ENCODE measurements around the gene RASSF3. TPM values are rescaled to one million over a fixed set of nuclear protein-coding genes. Genes with fewer than 3 reads are reported as not detected.
"Not testable (repeated sequence)": the region's sequence is repeated elsewhere in the genome, so short reads cannot be mapped to it uniquely, and the experiment has no call there.

RASSF3 gene
- total RNA-seq, 1 donor from 2014 or later = 31.8 TPM

DNA sequence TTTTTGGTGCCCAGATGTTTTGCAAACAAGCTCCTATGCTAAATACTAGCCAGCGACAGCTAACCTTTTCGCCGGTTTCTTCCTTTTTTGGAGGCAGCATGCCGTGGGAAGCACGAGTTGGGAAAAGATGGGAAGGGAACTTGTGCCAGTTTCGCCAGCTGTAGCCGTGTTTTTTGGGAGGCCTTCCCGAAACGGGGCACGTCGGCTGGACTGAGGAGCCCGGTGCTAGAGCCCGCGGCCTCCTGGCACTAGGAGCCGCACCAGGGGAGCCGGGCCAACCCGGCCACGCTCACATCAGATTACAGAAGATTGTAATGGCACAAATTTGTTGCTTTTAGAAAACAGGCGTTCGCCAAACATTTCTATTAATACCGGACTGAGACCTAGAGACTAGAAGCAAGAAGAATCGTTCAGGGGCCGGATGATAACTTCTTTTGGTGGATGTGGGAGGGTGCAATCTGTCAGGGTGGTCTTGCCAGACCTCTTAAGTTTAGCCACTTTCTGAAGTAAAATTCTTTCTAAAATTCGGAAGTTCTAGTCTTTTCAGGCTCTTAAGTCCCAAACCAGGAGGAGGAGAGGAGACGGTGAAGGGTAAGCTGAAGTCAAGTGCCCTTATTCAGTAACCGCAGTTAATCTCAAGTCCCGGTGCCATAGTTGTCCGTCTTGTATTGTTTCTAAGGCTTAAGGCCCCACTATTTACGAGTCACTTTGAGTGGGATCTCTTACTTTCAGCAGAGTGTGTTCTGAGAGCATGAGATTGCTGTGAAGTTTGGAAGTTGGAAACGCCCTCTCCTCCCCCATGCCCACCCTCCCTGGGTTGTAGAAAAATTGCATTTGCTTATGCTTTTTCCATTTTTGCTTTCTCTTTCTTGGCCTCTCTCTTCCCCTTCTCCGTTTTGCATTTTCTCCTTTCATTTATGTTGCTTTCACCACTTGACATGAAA is 1.3 kb downstream of the RASSF3 start:
- Histone ChIP-seq H3K9ac (ENCODE audit: low read depth in 1 of 3, low read length in 3 of 3) (peak overlapping the region; percentile 77 to 83 (median 82)), H3K4me1 (ENCODE audit: control insufficient read depth in 3 of 3, insufficient read depth in 3 of 3, low read length in 3 of 3) (peaks cover 3 to 20% (median 5%) of the 10 kb centered on the region in 3 donors), H3K27me3 (ENCODE audit: control insufficient read depth in 3 of 3, insufficient read depth in 3 of 3, low read length in 3 of 3) (no peaks in the 10 kb centered on the region)

DNA sequence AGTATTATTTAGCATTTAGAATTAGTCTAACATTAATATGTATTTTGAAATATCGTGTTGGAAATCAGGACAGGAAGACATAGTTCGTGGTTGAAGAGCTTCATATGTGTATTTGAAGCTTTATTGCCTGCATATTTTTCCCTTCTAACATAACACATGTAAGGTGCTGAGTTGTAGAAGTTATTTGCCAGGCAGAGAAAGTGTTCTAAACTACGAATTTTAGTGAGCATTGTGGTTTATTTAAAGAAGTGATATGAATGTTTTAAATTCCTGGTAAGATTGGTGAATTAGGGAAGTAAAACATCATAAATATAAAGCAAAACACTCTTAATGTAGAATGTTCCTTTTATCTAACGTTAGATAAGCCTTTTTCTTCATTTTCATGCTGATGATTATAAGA is 2.5 kb downstream of the RASSF3 start:
- H3K9me3 ChIP-seq (ENCODE audit: control insufficient read depth in 3 of 3, low read length in 3 of 3) = no peaks in the 10 kb centered on the region
- H3K27me3 ChIP-seq (ENCODE audit: control insufficient read depth in 3 of 3, insufficient read depth in 3 of 3, low read length in 3 of 3) = no peaks in the 10 kb centered on the region
- peaks cover 4 to 20% (median 5%) of the 10 kb centered on the region in 3 donors for H3K4me1 ChIP-seq (ENCODE audit: control insufficient read depth in 3 of 3, insufficient read depth in 3 of 3, low read length in 3 of 3)
- H3K27ac ChIP-seq (ENCODE audit: low read depth, low read length) = no peak overlapping the region
- H3K4me3 ChIP-seq (ENCODE audit: low read length in 3 of 3) = no peak overlapping the region
- H3K36me3 ChIP-seq (ENCODE audit: control insufficient read depth in 3 of 3, insufficient read depth in 3 of 3, low read length in 3 of 3) = no peaks in the 10 kb centered on the region
- no peak overlapping the region for H3K9ac ChIP-seq (ENCODE audit: low read depth in 1 of 3, low read length in 3 of 3)

More for the DNA sequence above, 1.3 kb downstream of the RASSF3 start:
- Histone ChIP-seq H3K36me3 (ENCODE audit: control insufficient read depth in 3 of 3, insufficient read depth in 3 of 3, low read length in 3 of 3) (no peaks in the 10 kb centered on the region), H3K4me3 (ENCODE audit: low read length in 3 of 3) (peak overlapping the region; percentile 67 to 89 (median 79)), H3K27ac (ENCODE audit: low read depth, low read length) (peak overlapping the region; percentile 76), H3K9me3 (ENCODE audit: control insufficient read depth in 3 of 3, low read length in 3 of 3) (no peaks in the 10 kb centered on the region)

DNA sequence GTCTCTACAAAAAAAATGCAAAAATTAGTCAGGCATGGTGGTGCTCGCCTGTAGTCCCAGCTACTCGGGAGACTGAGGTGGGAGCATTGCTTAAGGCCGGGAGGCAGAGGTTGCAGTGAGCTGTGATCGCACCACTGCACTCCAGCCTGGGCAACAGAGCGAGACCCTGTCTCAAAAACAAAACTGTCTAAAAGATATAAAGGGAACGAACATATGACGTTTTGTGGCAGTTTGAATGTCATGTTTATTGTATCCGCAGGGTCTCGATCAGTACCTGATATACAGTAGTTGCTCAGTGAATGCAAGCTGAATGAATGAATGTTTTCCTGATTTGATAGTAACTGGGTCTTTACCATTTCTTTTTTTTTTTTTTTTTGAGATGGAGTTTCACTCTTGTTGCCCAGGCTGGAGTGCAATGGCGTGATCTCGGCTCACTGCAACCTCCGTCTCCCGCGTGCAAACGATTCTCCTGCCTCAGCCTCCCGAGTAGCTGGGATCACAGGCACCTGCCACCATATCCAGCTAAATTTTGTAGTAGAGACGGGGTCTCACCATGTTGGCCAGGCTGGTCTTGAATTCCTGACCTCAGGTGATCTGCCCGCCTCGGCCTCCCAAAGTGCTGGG is 3.6 kb downstream of the RASSF3 start:
- not testable (repeated sequence) for H3K27me3 ChIP-seq (ENCODE audit: control insufficient read depth in 3 of 3, insufficient read depth in 3 of 3, low read length in 3 of 3); H3K9ac ChIP-seq (ENCODE audit: low read depth in 1 of 3, low read length in 3 of 3); H3K9me3 ChIP-seq (ENCODE audit: control insufficient read depth in 3 of 3, low read length in 3 of 3); H3K27ac ChIP-seq (ENCODE audit: low read depth, low read length); H3K4me3 ChIP-seq (ENCODE audit: low read length in 3 of 3); H3K36me3 ChIP-seq (ENCODE audit: control insufficient read depth in 3 of 3, insufficient read depth in 3 of 3, low read length in 3 of 3)
- H3K4me1 ChIP-seq (ENCODE audit: control insufficient read depth in 3 of 3, insufficient read depth in 3 of 3, low read length in 3 of 3) = peaks cover 4 to 17% (median 5%) of the 10 kb centered on the region in 3 donors

- Histone ChIP-seq H3K4me1 (ENCODE audit: control insufficient read depth in 3 of 3, insufficient read depth in 3 of 3, low read length in 3 of 3) (peaks cover 8 to 9% (median 9%) of the 10 kb centered on the region in 3 donors), H3K27ac (ENCODE audit: low read depth, low read length) (peak overlapping the region; percentile 15), H3K36me3 (ENCODE audit: control insufficient read depth in 3 of 3, insufficient read depth in 3 of 3, low read length in 3 of 3) (no peaks in the 10 kb centered on the region), H3K4me3 (ENCODE audit: low read length in 3 of 3) (no peak overlapping the region), H3K9ac (ENCODE audit: low read depth in 1 of 3, low read length in 3 of 3) (no peak overlapping the region), H3K27me3 (ENCODE audit: control insufficient read depth in 3 of 3, insufficient read depth in 3 of 3, low read length in 3 of 3) (no peaks in the 10 kb centered on the region), H3K9me3 (ENCODE audit: control insufficient read depth in 3 of 3, low read length in 3 of 3) (no peaks in the 10 kb centered on the region)
Observed at GRCh38 chr12:64616201-64616600, 5.9 kb downstream of the RASSF3 start.

DNA sequence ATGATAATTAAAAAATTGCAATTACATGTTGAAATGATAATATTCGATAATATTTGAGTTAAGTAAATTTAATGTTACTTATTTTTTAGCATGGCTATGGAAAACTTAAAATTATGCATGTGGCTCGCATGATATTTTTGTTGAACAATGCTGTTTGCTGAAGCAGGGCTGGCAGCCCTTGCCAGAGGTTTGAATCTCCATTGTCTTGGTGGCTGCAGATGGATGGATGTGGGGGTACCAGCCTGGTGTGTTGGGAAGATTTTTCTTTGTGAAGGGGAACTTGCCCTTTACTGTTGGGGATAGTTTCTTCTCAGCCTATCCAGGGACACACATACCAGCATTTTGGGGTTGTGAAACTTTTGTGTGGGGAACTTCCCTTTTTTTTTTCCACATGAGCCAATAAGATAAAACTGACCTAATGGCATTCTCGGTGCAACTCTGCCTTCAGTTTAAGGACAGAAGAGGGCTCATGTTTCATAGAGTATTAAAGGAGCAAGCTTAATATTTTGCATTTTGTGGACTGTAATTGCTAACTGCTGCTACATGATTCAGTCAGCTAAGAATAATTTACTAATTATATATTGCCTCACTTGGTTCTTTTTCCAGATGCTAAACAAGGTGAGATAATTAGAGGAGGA is 8.8 kb downstream of the RASSF3 start:
- Histone ChIP-seq H3K9ac (ENCODE audit: low read depth in 1 of 3, low read length in 3 of 3) (no peak overlapping the region), H3K4me1 (ENCODE audit: control insufficient read depth in 3 of 3, insufficient read depth in 3 of 3, low read length in 3 of 3) (peaks cover 0 to 9% (median 8%) of the 10 kb centered on the region in 3 donors), H3K36me3 (ENCODE audit: control insufficient read depth in 3 of 3, insufficient read depth in 3 of 3, low read length in 3 of 3) (no peaks in the 10 kb centered on the region), H3K27me3 (ENCODE audit: control insufficient read depth in 3 of 3, insufficient read depth in 3 of 3, low read length in 3 of 3) (no peaks in the 10 kb centered on the region), H3K9me3 (ENCODE audit: control insufficient read depth in 3 of 3, low read length in 3 of 3) (no peaks in the 10 kb centered on the region), H3K27ac (ENCODE audit: low read depth, low read length) (no peak overlapping the region), H3K4me3 (ENCODE audit: low read length in 3 of 3) (no peak overlapping the region)

DNA sequence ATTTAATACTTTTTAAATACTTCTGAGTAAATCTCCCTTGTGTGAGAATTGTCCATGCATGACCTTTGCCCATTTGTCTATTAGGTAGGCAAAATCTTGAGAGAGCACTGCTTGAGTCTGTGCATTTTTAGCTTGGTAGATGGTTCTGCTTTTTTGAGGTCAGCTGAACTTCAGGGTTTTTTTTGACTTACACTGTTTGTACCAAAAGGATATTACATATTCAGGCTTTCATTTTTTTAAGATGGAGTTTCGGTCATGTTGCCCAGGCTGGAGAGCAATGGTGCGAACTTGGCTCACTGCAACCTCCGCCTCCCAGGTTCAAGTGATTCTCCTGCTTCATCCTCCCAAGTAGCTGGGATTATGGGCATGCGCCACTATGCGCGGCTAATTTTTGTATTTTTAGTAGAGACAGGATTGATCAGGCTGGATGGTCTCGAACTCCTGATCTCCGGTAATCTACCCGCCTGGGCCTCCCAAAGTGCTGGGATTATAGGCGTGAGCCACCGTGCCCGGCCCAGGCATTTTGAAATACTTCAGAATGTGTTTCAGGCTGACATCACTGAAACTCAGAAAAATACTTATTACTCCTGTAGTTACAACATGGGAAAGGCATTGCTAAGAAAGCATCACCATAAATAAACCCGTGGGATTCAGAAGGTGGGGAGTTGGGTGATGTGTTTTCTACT is 11.1 kb downstream of the RASSF3 start:
- peak overlapping the region; percentile 58 for H3K27ac ChIP-seq (ENCODE audit: low read depth, low read length)
- no peaks in the 10 kb centered on the region for H3K27me3 ChIP-seq (ENCODE audit: control insufficient read depth in 3 of 3, insufficient read depth in 3 of 3, low read length in 3 of 3)
- H3K4me3 ChIP-seq (ENCODE audit: low read length in 3 of 3) = no peak overlapping the region
- no peaks in the 10 kb centered on the region for H3K36me3 ChIP-seq (ENCODE audit: control insufficient read depth in 3 of 3, insufficient read depth in 3 of 3, low read length in 3 of 3)
- no peak overlapping the region for H3K9ac ChIP-seq (ENCODE audit: low read depth in 1 of 3, low read length in 3 of 3)
- H3K4me1 ChIP-seq (ENCODE audit: control insufficient read depth in 3 of 3, insufficient read depth in 3 of 3, low read length in 3 of 3) = peaks cover 2 to 12% (median 10%) of the 10 kb centered on the region in 3 donors
- H3K9me3 ChIP-seq (ENCODE audit: control insufficient read depth in 3 of 3, low read length in 3 of 3) = no peaks in the 10 kb centered on the region

- Histone ChIP-seq H3K27ac (ENCODE audit: low read depth, low read length) (no peak overlapping the region), H3K27me3 (ENCODE audit: control insufficient read depth in 3 of 3, insufficient read depth in 3 of 3, low read length in 3 of 3) (no peaks in the 10 kb centered on the region), H3K9me3 (ENCODE audit: control insufficient read depth in 3 of 3, low read length in 3 of 3) (no peaks in the 10 kb centered on the region), H3K9ac (ENCODE audit: low read depth in 1 of 3, low read length in 3 of 3) (no peak overlapping the region), H3K4me1 (ENCODE audit: control insufficient read depth in 3 of 3, insufficient read depth in 3 of 3, low read length in 3 of 3) (peaks cover 2 to 10% (median 7%) of the 10 kb centered on the region in 3 donors), H3K4me3 (ENCODE audit: low read length in 3 of 3) (no peak overlapping the region), H3K36me3 (ENCODE audit: control insufficient read depth in 3 of 3, insufficient read depth in 3 of 3, low read length in 3 of 3) (no peaks in the 10 kb centered on the region)
Observed at GRCh38 chr12:64624035-64624434, 13.7 kb downstream of the RASSF3 start.

- Histone ChIP-seq H3K9me3 (ENCODE audit: control insufficient read depth in 3 of 3, low read length in 3 of 3) (no peaks in the 10 kb centered on the region), H3K36me3 (ENCODE audit: control insufficient read depth in 3 of 3, insufficient read depth in 3 of 3, low read length in 3 of 3) (no peaks in the 10 kb centered on the region), H3K27ac (ENCODE audit: low read depth, low read length) (peak overlapping the region; percentile 82), H3K9ac (ENCODE audit: low read depth in 1 of 3, low read length in 3 of 3) (peak overlapping the region; percentile 42 to 72 (median 46)), H3K27me3 (ENCODE audit: control insufficient read depth in 3 of 3, insufficient read depth in 3 of 3, low read length in 3 of 3) (no peaks in the 10 kb centered on the region), H3K4me1 (ENCODE audit: control insufficient read depth in 3 of 3, insufficient read depth in 3 of 3, low read length in 3 of 3) (peaks cover 2 to 7% (median 2%) of the 10 kb centered on the region in 3 donors), H3K4me3 (ENCODE audit: low read length in 3 of 3) (peak overlapping the region; percentile 22 to 71 (median 60))
Observed at GRCh38 chr12:64625243-64626077, 15.2 kb downstream of the RASSF3 start.

DNA sequence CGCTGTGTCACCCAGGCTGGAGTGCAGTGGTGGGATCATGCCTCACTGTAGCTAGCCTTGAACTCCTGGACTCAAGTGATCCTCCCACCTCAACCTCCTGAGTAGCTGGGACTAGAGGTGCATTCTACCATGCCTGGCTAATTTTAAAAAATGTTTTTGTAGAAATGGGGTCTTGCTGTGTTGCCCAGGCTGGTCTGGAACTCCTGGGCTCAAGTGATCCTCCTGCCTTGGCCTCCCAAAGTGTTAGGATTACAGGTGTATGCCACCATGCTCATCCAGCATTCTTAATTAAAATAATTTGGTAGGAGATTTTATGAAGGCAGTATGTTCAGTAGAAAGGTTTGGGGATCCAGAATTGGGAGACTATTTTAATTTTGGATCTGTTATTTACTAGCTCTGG is 16.3 kb downstream of the RASSF3 start:
- H3K9ac ChIP-seq (ENCODE audit: low read depth in 1 of 3, low read length in 3 of 3); H3K27ac ChIP-seq (ENCODE audit: low read depth, low read length); H3K4me3 ChIP-seq (ENCODE audit: low read length in 3 of 3); H3K9me3 ChIP-seq (ENCODE audit: control insufficient read depth in 3 of 3, low read length in 3 of 3); H3K4me1 ChIP-seq (ENCODE audit: control insufficient read depth in 3 of 3, insufficient read depth in 3 of 3, low read length in 3 of 3); H3K27me3 ChIP-seq (ENCODE audit: control insufficient read depth in 3 of 3, insufficient read depth in 3 of 3, low read length in 3 of 3); H3K36me3 ChIP-seq (ENCODE audit: control insufficient read depth in 3 of 3, insufficient read depth in 3 of 3, low read length in 3 of 3): not testable (repeated sequence)
